C1 segment of cervical spinal cord (tissue), 14 donors: ENCODE data around the gene RAB30.

Experiments used
- DNase-seq, 14 donors: peaks; one replicate each; lab custom pipeline; 2025; lab: John Stamatoyannopoulos, UW

Gene RAB30

DNA sequence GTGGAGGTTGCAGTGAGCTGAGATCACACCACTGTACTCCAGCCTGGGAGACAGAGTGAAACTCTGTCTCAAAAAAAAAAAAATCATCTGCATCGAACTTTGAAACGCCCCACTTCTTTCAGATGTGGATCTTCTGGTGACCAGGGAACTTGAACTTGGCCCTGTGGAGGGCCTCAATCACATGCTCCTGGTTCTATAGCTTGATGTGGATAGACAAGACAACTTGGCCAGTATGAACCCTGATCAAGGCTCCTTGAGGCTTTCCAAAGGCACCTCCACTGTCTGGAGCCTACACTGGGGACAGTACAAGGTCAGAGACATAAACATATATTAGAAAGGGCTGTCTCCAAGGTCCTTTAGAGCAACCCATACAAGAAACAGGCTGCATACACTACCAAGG is 30.6 kb downstream of the RAB30 start:
- no peak for DNase-seq

DNA sequence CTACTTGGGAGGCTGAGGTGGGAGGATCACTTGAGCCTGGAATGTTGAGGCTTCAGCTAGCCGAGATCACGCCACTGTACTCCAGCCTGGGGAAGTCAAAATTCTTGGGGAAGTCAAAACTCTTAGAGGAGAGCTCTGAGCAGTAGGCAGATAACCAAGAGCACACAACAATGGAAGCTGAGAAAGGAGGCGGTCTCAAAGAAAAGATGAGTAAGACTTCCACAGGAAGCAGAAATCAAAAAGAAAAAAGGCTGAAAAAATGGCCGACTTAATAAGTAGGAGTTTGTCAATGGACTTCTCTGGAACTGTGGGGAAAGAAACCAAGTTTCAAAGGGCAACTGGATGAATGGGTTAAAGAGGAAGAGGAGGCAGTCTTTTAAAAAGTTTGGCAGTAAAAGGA is 32.1 kb downstream of the RAB30 start:
- DNase-seq: no peak

- DNase-seq: no peak
These were observed 33.8 kb downstream of the RAB30 start for GRCh38 chr11:83037877-83038276.

- DNase-seq: no peak
These were observed 35.0 kb downstream of the RAB30 start for GRCh38 chr11:83036701-83037100.

- no peak for DNase-seq
These were observed 36.4 kb downstream of the RAB30 start for GRCh38 chr11:83035070-83035854.

DNA sequence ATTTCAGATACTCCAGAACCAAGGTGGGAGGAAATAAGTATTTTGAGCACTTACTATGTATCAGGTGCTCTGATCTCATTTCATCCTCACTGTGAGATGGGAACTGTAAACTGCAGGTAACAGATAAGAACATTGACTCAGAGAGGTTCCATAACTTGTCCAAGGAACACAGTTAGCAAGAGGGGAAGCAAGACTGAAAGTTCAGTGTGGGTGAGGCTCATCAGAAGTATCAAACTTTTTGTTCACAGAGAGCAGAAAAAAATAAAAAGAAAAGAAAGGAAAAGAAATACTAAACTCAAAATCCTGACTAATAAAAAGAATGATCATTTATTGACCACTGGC is 37.1 kb downstream of the RAB30 start:
- no peak for DNase-seq

- DNase-seq: peak in 10 of 14 donors; percentile 12 to 78 (median 47)
These were observed 37.6 kb downstream of the RAB30 start for GRCh38 chr11:83033972-83034672.

DNA sequence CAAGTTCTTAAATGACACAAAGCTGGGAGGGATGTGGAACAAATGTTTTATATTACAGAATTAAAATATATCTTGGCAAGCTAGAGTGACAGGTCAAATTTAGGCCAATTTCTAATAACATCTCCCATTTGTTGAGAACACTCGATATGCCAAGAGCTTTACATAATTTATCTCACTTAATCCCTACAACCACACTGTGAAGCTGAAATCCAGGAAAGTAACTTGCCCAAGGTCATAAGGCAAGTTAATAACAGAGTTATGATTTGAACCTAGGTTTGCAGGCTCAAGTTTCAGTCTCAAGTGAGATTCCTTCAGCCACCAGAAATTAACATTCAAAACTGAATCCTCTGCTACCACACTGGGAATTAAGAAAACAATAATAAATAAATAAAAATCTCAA is 38.3 kb downstream of the RAB30 start:
- no peak for DNase-seq

DNA sequence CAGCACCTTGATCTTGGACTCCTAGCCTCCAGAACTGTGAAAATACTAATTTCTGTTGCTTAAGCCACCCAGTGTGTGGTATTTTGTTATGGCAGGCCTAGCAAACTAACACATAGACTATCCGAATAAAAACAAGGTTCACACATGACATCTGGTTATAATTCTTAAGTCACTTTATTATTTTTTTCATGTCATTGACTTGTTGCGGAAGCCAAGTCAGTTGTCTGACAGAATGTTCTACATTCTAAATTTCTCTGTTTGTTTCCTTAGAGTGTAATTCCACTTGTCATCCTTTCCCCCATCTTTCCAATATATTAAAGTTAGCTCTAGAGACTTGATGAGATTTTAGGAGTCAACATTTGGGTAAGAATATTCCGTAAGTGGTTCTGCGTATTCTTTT is 40.6 kb downstream of the RAB30 start:
- no peak for DNase-seq

- DNase-seq: no peak
These were observed 43.9 kb downstream of the RAB30 start for GRCh38 chr11:83027794-83028193.

GRCh38 chr11:83027289-83027688 is 44.4 kb downstream of the RAB30 start:
- DNase-seq: no peak

- no peak for DNase-seq
These were observed 45.5 kb downstream of the RAB30 start for GRCh38 chr11:83026229-83026628.

- DNase-seq: peak in 6 of 14 donors; percentile 2 to 62 (median 30)
These were observed 46.4 kb downstream of the RAB30 start for GRCh38 chr11:83025267-83025704.

GRCh38 chr11:83024270-83024854 is 47.3 kb downstream of the RAB30 start:
- DNase-seq: no peak

GRCh38 chr11:83023410-83023809 is 48.3 kb downstream of the RAB30 start:
- DNase-seq: no peak

- DNase-seq: no peak
These were observed 49.9 kb downstream of the RAB30 start for GRCh38 chr11:83021780-83022125.

GRCh38 chr11:83020942-83021779 is 50.5 kb downstream of the RAB30 start:
- no peak for DNase-seq

- peak in 6 of 14 donors; percentile 31 to 70 (median 44) for DNase-seq
These were observed 51.7 kb downstream of the RAB30 start for GRCh38 chr11:83019888-83020579.

DNA sequence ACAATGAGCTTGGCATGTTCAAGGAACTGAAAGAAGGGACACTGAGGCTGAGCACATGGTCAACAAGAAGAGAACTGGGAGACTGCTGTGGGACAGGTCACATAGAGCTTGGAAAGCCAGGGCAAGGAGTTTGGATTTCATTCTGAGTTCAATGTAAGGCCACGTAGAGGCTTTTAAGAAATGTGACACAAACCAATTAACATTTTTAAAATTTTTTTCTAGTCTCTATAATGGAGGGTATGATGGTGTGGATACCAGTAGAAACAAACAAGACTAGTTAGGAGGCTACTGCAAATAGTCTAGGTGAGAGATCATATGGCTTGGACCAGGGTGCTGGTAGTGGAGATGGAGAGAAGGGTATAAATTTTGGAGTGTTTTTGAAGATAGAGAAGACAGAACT is 56.7 kb downstream of the RAB30 start:
- DNase-seq: no peak

DNA sequence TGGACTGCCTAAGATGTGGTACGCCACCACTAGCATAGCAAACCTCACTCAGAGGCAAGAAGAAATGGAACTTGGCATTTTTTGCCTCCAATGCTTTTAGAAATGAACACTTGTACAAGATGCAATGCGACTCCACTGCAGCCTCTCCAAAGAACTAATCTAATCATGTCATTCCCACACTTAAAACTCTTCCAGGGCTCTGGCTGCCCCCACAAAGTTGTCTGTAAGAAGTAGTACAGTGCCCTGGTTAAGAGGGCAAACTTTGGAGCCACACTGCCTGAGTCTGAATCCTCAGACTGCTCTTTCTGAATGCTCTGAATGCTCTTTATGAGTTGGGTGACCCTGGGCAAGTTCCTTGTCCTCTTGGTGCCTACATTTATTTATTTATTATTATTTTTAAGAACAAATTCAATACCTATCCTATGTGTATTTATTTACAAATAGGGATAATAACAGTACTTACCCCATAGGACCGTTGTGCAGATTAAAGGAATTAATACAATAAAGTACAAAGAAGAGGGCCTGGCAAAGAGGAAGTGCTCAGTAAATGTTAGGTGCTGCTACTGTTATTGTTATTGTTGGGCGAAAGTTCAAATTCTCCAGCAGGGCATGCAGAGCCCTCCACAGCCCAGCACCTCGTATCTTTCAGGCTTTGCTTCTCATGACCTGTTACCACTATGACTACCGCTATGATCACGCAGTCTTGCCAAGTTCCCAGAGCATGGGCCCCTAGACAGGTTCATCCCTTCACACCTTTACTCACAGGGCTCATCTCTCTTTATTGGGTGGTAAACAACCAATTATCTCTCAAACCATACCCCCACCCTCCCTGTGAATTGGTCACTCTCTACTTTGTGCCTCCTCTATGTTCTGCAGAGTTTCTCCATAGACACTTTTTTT is 59.3 kb downstream of the RAB30 start:
- DNase-seq: peak in 1 of 14 donors; percentile 50
